ENCODE measurements around the gene IDI2.
"Not testable (repeated sequence)": the region's sequence is repeated elsewhere in the genome, so short reads cannot be mapped to it uniquely, and the experiment has no call there.

The IDI2 gene

GRCh38 chr10:1025683-1026082 lies at the start of gene IDI2:
Gene IDI2, minus strand, starts transcription at chr10:1025859. Its CDS starts 1,136 bp downstream, at chr10:1024723.
- DNase-seq: no peak

GRCh38 chr10:1074748-1075308 lies 49.2 kb upstream of the IDI2 start:
- DNase-seq: peak; percentile 20

GRCh38 chr10:1074052-1074747 lies 48.5 kb upstream of the IDI2 start:
- no peak for DNase-seq

DNA sequence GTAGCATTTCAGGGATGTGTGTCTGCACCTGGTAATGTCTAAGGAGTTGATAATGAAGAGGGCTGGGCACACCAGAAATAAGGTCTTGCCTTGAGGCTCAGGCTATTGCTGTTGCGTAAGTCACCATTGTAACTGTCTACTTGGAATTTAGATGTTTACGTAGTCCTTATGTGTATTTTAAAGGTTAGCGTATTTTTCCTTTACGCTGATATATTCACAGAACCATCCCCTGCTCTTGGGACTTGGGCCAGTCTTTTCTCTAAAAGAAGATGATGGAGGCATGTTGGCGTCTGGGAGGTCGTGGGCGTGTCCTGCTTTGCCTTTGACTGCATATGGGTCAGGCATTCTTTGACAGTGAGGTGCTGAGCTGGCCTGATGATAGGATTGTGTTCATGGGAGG lies 45.3 kb upstream of the IDI2 start:
- DNase-seq: no peak

- DNase-seq: no peak
Measured at GRCh38 chr10:1068380-1069361, 43.0 kb upstream of the IDI2 start.

DNA sequence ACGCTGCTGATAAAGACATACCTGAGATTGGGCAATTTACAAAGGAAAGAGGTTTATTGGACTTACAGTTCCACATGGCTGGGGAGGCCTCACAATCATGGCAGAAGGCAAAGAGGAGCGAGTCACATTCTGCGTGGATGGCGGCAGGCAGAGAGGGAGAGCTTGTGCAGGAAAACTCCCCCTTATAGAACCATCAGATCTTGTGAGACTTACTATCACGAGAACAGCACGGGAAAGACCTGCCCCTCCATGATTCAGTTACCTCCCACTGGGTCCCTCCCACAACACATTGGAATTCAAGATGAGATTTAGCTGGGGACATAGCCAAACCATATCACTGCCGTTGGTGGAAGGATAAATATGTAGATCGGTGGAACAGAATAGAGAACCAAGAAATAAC lies 41.1 kb upstream of the IDI2 start:
- DNase-seq: not testable (repeated sequence)

DNA sequence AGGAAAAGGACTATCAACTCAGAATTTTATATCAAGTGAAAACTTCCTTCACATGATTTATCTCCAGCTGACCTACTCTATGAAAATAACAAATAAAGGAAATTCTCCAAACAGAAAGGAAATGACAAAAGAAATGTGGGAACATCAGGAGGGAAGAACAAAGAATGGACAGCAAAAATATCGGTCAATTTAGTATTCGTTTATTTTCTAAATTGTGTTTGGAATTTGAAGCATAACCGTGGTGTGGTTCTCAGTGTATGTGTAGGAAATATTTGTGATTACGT lies 39.2 kb upstream of the IDI2 start:
- DNase-seq: no peak

GRCh38 chr10:1063232-1063865 lies 37.7 kb upstream of the IDI2 start:
- no peak for DNase-seq

- no peak for DNase-seq
Measured at GRCh38 chr10:1061930-1062774, 36.5 kb upstream of the IDI2 start.

DNA sequence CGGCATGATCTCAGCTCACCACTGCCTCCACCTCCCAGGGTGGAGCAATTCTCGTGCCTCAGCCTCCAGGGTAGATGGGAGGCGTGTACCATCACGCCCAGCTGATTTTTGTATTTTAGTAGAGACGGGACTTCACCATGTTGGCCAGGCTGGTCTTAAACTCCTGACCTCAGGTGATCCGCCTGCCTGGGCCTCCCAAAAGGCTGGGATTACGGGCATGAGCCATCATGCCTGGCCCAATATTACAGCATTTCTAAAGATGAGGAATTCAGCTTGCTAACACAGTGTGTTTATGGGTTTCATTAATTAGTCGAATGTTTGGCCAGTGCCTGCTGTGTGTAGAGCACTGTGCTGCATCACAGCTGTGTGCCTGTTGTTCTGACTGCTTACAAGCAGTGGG lies 34.2 kb upstream of the IDI2 start:
- no peak for DNase-seq

GRCh38 chr10:1058017-1058416 lies 32.4 kb upstream of the IDI2 start:
- no peak for DNase-seq

DNA sequence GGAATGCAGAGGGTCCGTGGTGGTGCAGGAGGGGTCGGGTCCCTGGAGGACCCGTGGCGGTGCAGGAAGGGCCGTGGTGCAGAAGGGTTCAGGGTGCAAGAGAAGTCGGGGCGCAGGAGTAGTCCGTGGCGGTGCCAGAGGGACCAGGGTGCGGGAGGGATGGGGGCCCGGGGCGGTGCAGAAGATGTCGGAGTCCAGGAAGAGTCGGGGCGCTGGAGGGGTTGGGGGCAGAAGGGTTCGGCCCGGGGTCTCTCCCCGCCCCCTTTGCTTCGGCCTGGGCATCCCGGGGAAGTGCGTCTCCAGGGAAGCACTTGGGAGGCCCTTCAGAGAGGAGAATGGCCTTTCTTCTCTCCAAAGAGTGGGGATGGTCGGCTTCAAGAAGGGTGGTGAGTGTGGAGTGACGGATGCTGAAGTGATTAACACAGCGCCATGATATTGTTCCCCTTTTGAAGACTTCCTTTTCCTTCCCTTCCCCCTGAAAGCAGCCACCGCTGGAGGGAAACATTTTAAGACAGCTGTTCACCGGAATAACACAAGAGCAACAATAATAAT lies 31.5 kb upstream of the IDI2 start:
- no peak for DNase-seq

- peak; percentile 12 for DNase-seq
Measured at GRCh38 chr10:1056326-1057105, 30.9 kb upstream of the IDI2 start, which contains the start of gene WDR37. Gene WDR37, plus strand, starts transcription at chr10:1056385. Its CDS starts 15,771 bp downstream, at chr10:1072156.

DNA sequence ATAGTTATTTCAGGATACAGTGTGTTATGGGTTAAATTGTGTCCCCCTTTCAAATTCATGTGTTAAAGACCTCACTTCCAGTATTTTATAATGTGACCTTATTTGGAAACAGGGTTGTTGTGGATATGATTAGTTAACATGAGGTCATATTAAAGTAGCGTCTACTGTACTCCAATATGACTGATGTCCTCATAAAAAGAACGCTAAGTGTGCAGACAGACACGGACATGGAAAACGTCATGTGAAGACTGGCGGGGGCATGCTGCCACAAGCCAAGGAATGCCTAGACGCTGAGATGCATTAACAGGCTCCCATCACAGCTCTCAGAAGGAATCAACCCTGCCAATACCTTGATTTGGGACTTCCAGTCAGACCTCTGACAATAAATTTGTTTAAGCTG lies 29.0 kb upstream of the IDI2 start:
- no peak for DNase-seq

- no peak for DNase-seq
Measured at GRCh38 chr10:1050554-1050953, 24.9 kb upstream of the IDI2 start.

DNA sequence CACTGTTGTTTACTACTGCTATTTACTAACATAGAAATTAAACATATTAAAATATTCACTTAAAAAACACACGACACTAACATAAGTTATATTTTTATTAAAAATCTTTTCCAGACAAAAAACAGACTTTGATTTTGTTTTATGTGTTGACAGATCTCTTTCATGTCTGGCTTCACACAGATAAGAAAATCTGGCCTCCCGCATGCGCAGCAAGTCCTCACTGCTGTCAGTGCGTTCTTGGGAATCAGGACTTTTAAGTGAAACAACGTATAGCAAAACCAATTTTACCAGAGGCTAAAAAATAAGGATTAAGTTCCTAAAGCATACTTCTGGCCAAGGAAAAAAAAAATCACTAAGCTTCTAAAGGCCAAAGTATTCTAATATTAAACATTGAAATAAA lies 24.5 kb upstream of the IDI2 start:
- no peak for DNase-seq

- no peak for DNase-seq
Measured at GRCh38 chr10:1049425-1049958, 23.8 kb upstream of the IDI2 start.

GRCh38 chr10:1048732-1049424 lies 23.2 kb upstream of the IDI2 start, which contains the start of gene IDI1:
Gene IDI1, minus strand, starts transcription at chr10:1049119. Its CDS starts 116 bp downstream, at chr10:1049003.
- peak; percentile 91 for DNase-seq

DNA sequence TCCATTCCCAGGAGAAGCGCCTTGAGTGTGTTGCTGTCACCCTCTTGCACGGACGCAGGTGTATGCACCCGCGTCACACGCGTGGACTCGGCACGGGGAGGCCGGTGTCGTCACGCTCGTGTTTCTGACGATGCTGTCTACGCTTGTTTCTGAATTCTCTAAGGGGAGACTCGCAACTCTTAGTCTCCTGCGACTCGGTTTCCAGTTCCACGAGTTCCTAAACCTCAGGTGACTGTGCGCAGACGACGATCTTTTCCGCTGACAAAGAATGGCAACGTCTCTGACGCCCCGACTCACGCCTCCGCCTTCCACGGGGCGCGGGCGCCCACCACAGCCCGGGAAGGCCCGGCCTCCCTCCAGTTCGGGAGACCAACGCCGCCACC lies 22.7 kb upstream of the IDI2 start:
- no peak for DNase-seq

GRCh38 chr10:1047937-1048336 lies 22.3 kb upstream of the IDI2 start:
- no peak for DNase-seq
